Neural cell (in vitro differentiated cells): ENCODE measurements around the gene ANKEF1. TPM values are rescaled to one million over a fixed set of nuclear protein-coding genes. Genes with fewer than 3 reads are reported as not detected.

Experiments
- H2AFZ ChIP-seq: fragments of 200-600, 300-800 bp; sonication (generic), shearing (Covaris generic); 2 replicates; pipeline ENCODE4 v1.6.0; 2014; ENCODE audit warnings: low read depth, mild to moderate bottlenecking, antibody characterized with exemption, low read length, moderate library complexity
- H3F3A ChIP-seq: fragments of 200-600 bp; shearing (Covaris generic); 2 replicates; pipeline ENCODE4 v1.6.1; 2016; ENCODE audit warnings: mild to moderate bottlenecking, moderate library complexity, mixed read lengths, antibody characterized with exemption, low read length; ENCODE audit not compliant: insufficient read depth, poor library complexity, severe bottlenecking
- H3K27ac ChIP-seq: fragments of 200-600, 300-800 bp; sonication (generic), shearing (Covaris generic); 2 replicates; pipeline ENCODE4 v1.5.1; 2014; ENCODE audit warnings: mild to moderate bottlenecking, low read length, moderate library complexity
- H3K27me3 ChIP-seq: fragments of 300-800, 200-600 bp; sonication (generic), shearing (Covaris generic); 2 replicates; pipeline ENCODE4 v1.6.0; 2014; ENCODE audit warnings: mild to moderate bottlenecking, low read depth, low read length, moderate library complexity; ENCODE audit not compliant: insufficient read depth
- H3K36me3 ChIP-seq: fragments of 300-800, 200-600 bp; sonication (generic), shearing (Covaris generic); 2 replicates; pipeline ENCODE4 v1.5.1; 2014; ENCODE audit warnings: mild to moderate bottlenecking, antibody characterized with exemption, low read length, moderate library complexity; ENCODE audit not compliant: insufficient read depth
- H3K4me2 ChIP-seq: fragments of 300-800, 200-600 bp; sonication (generic), shearing (Covaris generic); 2 replicates; pipeline ENCODE4 v1.6.0; 2014; ENCODE audit warnings: mild to moderate bottlenecking, low read length
- H3K4me3 ChIP-seq: fragments of 300-800, 200-600 bp; sonication (generic), shearing (Covaris generic); 2 replicates; pipeline ENCODE4 v1.5.1; 2014; ENCODE audit warnings: mild to moderate bottlenecking, low read length, moderate library complexity
- H3K79me2 ChIP-seq: fragments of 200-600 bp; shearing (Covaris generic); replicated peaks from 2 replicates; pipeline ENCODE4 v1.6.0; 2014; ENCODE audit warnings: mild to moderate bottlenecking, low read length, moderate library complexity; ENCODE audit not compliant: insufficient read depth
- H3K9ac ChIP-seq: fragments of 300-800, 200-600 bp; sonication (generic), shearing (Covaris generic); 2 replicates; pipeline ENCODE4 v1.6.1; 2016; ENCODE audit warnings: mild to moderate bottlenecking, low read length, mixed read lengths
- H3K9me2 ChIP-seq: fragments of 200-600 bp; shearing (Covaris generic); 2 replicates; pipeline ENCODE4 v1.6.1; 2016; ENCODE audit warnings: mild to moderate bottlenecking, low read length, mixed read lengths; ENCODE audit not compliant: insufficient read depth
- H3K9me3 ChIP-seq: fragments of 200-600, 300-800 bp; sonication (generic), shearing (Covaris generic); 2 replicates; pipeline ENCODE4 v1.6.1; 2016; ENCODE audit warnings: mild to moderate bottlenecking, mixed run types, low read length, moderate library complexity, mixed read lengths
- H4K20me1 ChIP-seq: fragments of 200-600 bp; shearing (Covaris generic); 2 replicates; pipeline ENCODE4 v1.6.1; 2016; ENCODE audit warnings: mild to moderate bottlenecking, mixed run types; ENCODE audit not compliant: insufficient read depth
- CTCF ChIP-seq: fragments of 450-650 bp; IDR thresholded peaks from 2 replicates; pipeline ENCODE4 v1.5.1; 2014; ENCODE audit warnings: antibody characterized with exemption, mild to moderate bottlenecking, moderate library complexity; ENCODE audit not compliant: poor library complexity, severe bottlenecking
- EP300 ChIP-seq: fragments of 450-650 bp; conservative IDR thresholded peaks from 2 replicates; pipeline ENCODE4 v1.6.1; 2014; ENCODE audit warnings: antibody characterized with exemption, mild to moderate bottlenecking, moderate library complexity; ENCODE audit not compliant: poor library complexity, severe bottlenecking
- EZH2 ChIP-seq: fragments of 200-600, 300-800 bp; shearing (Covaris generic), sonication (generic); IDR thresholded peaks from 2 replicates; pipeline ENCODE4 v1.6.1; 2014; ENCODE audit warnings: antibody characterized with exemption, low read length, borderline replicate concordance, mild to moderate bottlenecking; ENCODE audit not compliant: insufficient read depth, poor library complexity, severe bottlenecking
- MXI1 ChIP-seq: fragments of 450-650 bp; conservative IDR thresholded peaks from 2 replicates; pipeline ENCODE4 v1.6.1; 2014; ENCODE audit warnings: antibody characterized with exemption, mild to moderate bottlenecking; ENCODE audit not compliant: poor library complexity, severe bottlenecking
- POLR2AphosphoS5 ChIP-seq: IDR thresholded peaks from 2 replicates; pipeline ENCODE4 v1.6.1; 2012
- RAD21 ChIP-seq: fragments of 450-650 bp; conservative IDR thresholded peaks from 2 replicates; pipeline ENCODE4 v1.6.1; 2014; ENCODE audit warnings: antibody characterized with exemption, mild to moderate bottlenecking, moderate library complexity
- SMC3 ChIP-seq: fragments of 450-650 bp; conservative IDR thresholded peaks from 2 replicates; pipeline ENCODE4 v1.6.1; 2014; ENCODE audit warnings: antibody characterized with exemption, mild to moderate bottlenecking, moderate library complexity; ENCODE audit not compliant: poor library complexity
- TAF1 ChIP-seq: IDR thresholded peaks from 2 replicates; pipeline ENCODE4 v1.6.1; 2012; ENCODE audit warnings: low read depth
- polyA plus RNA-seq: library from polyadenylated mRNA; depleted of rRNA; stranded (reverse); fragments of >200 nt; gene quantifications from 2 replicates; pipeline ENCODE4 v1.2.3, GENCODE V29; 2014
- TF ChIP-seq, protein P1 (sequence below): IDR thresholded peaks from 2 replicates; pipeline ENCODE4 v1.6.1; 2012; ENCODE audit warnings: borderline replicate concordance

The ANKEF1 gene
- polyA plus RNA-seq, 1 donor from 2014 or later, result 3.5 TPM

- Histone ChIP-seq H3K9me3 (no peaks in the 10 kb centered on the region), H3K9me2 (no peaks in the 10 kb centered on the region), H3K27me3 (no peaks in the 10 kb centered on the region), H3K9ac (no peak overlapping the region), H2AFZ (no peak overlapping the region), H3K4me3 (no peak overlapping the region), H3K79me2 (no peaks in the 10 kb centered on the region), H4K20me1 (no peaks in the 10 kb centered on the region), H3F3A (no peaks in the 10 kb centered on the region), H3K4me2 (no peak overlapping the region), H3K36me3 (no peaks in the 10 kb centered on the region), H3K27ac (no peak overlapping the region)
- no peak for TF ChIP-seq EP300
- no peak for TF ChIP-seq SMC3
- TF ChIP-seq, protein P1, sequence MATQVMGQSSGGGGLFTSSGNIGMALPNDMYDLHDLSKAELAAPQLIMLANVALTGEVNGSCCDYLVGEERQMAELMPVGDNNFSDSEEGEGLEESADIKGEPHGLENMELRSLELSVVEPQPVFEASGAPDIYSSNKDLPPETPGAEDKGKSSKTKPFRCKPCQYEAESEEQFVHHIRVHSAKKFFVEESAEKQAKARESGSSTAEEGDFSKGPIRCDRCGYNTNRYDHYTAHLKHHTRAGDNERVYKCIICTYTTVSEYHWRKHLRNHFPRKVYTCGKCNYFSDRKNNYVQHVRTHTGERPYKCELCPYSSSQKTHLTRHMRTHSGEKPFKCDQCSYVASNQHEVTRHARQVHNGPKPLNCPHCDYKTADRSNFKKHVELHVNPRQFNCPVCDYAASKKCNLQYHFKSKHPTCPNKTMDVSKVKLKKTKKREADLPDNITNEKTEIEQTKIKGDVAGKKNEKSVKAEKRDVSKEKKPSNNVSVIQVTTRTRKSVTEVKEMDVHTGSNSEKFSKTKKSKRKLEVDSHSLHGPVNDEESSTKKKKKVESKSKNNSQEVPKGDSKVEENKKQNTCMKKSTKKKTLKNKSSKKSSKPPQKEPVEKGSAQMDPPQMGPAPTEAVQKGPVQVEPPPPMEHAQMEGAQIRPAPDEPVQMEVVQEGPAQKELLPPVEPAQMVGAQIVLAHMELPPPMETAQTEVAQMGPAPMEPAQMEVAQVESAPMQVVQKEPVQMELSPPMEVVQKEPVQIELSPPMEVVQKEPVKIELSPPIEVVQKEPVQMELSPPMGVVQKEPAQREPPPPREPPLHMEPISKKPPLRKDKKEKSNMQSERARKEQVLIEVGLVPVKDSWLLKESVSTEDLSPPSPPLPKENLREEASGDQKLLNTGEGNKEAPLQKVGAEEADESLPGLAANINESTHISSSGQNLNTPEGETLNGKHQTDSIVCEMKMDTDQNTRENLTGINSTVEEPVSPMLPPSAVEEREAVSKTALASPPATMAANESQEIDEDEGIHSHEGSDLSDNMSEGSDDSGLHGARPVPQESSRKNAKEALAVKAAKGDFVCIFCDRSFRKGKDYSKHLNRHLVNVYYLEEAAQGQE, result no peak
- TF ChIP-seq MXI1, result no peak
- TF ChIP-seq POLR2AphosphoS5, result no peak
- no peak for TF ChIP-seq TAF1
Observed at GRCh38 chr20:10012464-10012863, 22.3 kb upstream of the ANKEF1 start.

DNA sequence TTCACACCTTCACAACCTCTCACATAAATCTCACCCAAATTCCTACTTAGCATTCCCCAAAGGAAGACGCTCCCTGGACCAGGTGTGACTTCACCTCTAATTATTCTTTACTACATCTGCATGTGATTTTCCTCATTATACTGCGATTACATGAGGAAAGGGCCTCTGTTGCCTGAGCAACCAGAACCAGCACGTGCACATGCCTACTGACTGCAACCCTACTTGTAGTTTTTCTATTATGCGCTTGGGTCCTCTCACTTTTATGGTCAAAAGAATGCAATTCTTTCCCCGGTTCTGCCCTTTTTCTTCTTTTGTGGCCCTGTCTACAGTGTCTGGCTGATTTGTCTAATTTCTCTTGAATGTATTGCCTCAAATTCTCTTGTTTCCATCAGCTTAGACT is 20.4 kb upstream of the ANKEF1 start:
- H3K9ac ChIP-seq, result no peak overlapping the region
- peak overlapping the region; percentile 10 for H2AFZ ChIP-seq
- H3K4me2 ChIP-seq, result peak overlapping the region; percentile 8
- H4K20me1 ChIP-seq, result no peaks in the 10 kb centered on the region
- H3K4me3 ChIP-seq, result peak overlapping the region; percentile 20
- H3K9me2 ChIP-seq, result no peaks in the 10 kb centered on the region
- H3K27me3 ChIP-seq, result no peaks in the 10 kb centered on the region
- no peaks in the 10 kb centered on the region for H3K9me3 ChIP-seq
- H3F3A ChIP-seq, result no peaks in the 10 kb centered on the region
- no peaks in the 10 kb centered on the region for H3K36me3 ChIP-seq
- H3K27ac ChIP-seq, result peak overlapping the region; percentile 17
- TF ChIP-seq EP300 (peak; percentile 23), EZH2 (no peak), CTCF (no peak)
- H3K79me2 ChIP-seq, result no peaks in the 10 kb centered on the region

DNA sequence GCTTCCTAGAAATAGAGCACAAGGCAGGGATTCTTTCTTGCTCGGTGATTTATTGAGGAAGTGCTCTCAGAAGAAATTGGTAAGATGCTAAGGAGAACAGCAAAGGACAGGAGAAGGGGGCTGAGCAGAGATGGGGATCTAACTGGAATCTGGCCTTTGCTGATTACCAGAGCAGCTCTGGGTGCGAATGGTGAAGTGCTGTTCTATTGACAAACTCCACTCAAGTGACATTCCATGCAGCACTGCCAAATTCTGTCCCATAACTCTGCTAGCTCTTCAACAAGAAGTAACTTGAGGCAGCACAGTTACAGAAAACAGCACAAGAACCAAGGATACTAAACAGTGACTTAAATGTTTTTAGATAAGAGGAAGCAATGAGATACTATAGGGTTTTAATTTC is 13.8 kb upstream of the ANKEF1 start:
- no peaks in the 10 kb centered on the region for H3K27me3 ChIP-seq
- no peaks in the 10 kb centered on the region for H3K36me3 ChIP-seq
- no peaks in the 10 kb centered on the region for H4K20me1 ChIP-seq
- H3K9me2 ChIP-seq, result no peaks in the 10 kb centered on the region
- no peak overlapping the region for H3K27ac ChIP-seq
- H3K79me2 ChIP-seq, result no peaks in the 10 kb centered on the region
- TF ChIP-seq EZH2 (no peak), CTCF (no peak), MXI1 (no peak), RAD21 (no peak), EP300 (no peak)
- no peaks in the 10 kb centered on the region for H3K9me3 ChIP-seq
- no peak overlapping the region for H2AFZ ChIP-seq
- no peaks in the 10 kb centered on the region for H3F3A ChIP-seq
- no peak overlapping the region for H3K4me2 ChIP-seq
- H3K4me3 ChIP-seq, result no peak overlapping the region
- H3K9ac ChIP-seq, result no peak overlapping the region
